WERI-Rb-1 (cell line): ENCODE results near the gene CACUL1.

Experiments
- DNase-seq: peaks from one replicate; pipeline ENCODE4 v3.0.0-alpha.2; 2020
- H3K27ac ChIP-seq: fragments of 250-450 bp; sonication (Bioruptor Pico); 2 replicates; pipeline ENCODE4 v1.5.1; 2020; ENCODE audit warnings: mild to moderate bottlenecking, moderate library complexity
- H3K27me3 ChIP-seq: fragments of 250-450 bp; sonication (Bioruptor Pico); 2 replicates; pipeline ENCODE4 v1.5.1; 2021; ENCODE audit warnings: mild to moderate bottlenecking, low read depth, moderate library complexity; ENCODE audit not compliant: insufficient read depth, severe bottlenecking
- H3K36me3 ChIP-seq: fragments of 250-450 bp; sonication (Bioruptor Pico); 2 replicates; pipeline ENCODE4 v1.5.1; 2020; ENCODE audit warnings: mild to moderate bottlenecking, moderate library complexity
- H3K4me3 ChIP-seq: 2 replicates; pipeline ENCODE4 v1.5.1; 2011; ENCODE audit warnings: low read depth, mild to moderate bottlenecking, control low read depth, low read length
- H3K9me3 ChIP-seq: fragments of 250-450 bp; sonication (Bioruptor Pico); 2 replicates; pipeline ENCODE4 v1.5.1; 2021; ENCODE audit warnings: mild to moderate bottlenecking, moderate library complexity; ENCODE audit not compliant: severe bottlenecking
- TF ChIP-seq, protein P1 (sequence below): IDR thresholded peaks from 2 replicates; pipeline ENCODE4 v1.5.1; 2011; ENCODE audit warnings: low read depth, mild to moderate bottlenecking, control low read depth, inconsistent platforms, low read length

CACUL1 gene

GRCh38 chr10:118729641-118730258, 25.0 kb downstream of the CACUL1 start:
- Histone ChIP-seq H3K4me3 (no peak overlapping the region), H3K36me3 (no peaks in the 10 kb centered on the region; the same call in 1 of the 2 replicates), H3K27me3 (no peaks in the 10 kb centered on the region), H3K9me3 (no peaks in the 10 kb centered on the region), H3K27ac (peak overlapping the region; percentile 25)
- TF ChIP-seq, protein P1, sequence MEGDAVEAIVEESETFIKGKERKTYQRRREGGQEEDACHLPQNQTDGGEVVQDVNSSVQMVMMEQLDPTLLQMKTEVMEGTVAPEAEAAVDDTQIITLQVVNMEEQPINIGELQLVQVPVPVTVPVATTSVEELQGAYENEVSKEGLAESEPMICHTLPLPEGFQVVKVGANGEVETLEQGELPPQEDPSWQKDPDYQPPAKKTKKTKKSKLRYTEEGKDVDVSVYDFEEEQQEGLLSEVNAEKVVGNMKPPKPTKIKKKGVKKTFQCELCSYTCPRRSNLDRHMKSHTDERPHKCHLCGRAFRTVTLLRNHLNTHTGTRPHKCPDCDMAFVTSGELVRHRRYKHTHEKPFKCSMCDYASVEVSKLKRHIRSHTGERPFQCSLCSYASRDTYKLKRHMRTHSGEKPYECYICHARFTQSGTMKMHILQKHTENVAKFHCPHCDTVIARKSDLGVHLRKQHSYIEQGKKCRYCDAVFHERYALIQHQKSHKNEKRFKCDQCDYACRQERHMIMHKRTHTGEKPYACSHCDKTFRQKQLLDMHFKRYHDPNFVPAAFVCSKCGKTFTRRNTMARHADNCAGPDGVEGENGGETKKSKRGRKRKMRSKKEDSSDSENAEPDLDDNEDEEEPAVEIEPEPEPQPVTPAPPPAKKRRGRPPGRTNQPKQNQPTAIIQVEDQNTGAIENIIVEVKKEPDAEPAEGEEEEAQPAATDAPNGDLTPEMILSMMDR: no peak
- no peak for DNase-seq

GRCh38 chr10:118729200-118729599, 25.6 kb downstream of the CACUL1 start:
- DNase-seq: no peak
- TF ChIP-seq, protein P1: no peak
- no peak overlapping the region for H3K4me3 ChIP-seq
- no peaks in the 10 kb centered on the region for H3K9me3 ChIP-seq
- peak overlapping the region; percentile 25 for H3K27ac ChIP-seq
- H3K36me3 ChIP-seq: no peaks in the 10 kb centered on the region; the same call in 1 of the 2 replicates
- no peaks in the 10 kb centered on the region for H3K27me3 ChIP-seq

- no peaks in the 10 kb centered on the region for H3K9me3 ChIP-seq
- H3K4me3 ChIP-seq: no peak overlapping the region
- no peaks in the 10 kb centered on the region for H3K27me3 ChIP-seq
- H3K27ac ChIP-seq: 0 out of 2 replicates have a peak overlapping the region, but pooled peaks have one; percentile 0
- TF ChIP-seq, protein P1: no peak
- no peak for DNase-seq
- H3K36me3 ChIP-seq: no peaks in the 10 kb centered on the region; the same call in 1 of the 2 replicates
Measured at GRCh38 chr10:118725886-118726500, 28.8 kb downstream of the CACUL1 start.

DNA sequence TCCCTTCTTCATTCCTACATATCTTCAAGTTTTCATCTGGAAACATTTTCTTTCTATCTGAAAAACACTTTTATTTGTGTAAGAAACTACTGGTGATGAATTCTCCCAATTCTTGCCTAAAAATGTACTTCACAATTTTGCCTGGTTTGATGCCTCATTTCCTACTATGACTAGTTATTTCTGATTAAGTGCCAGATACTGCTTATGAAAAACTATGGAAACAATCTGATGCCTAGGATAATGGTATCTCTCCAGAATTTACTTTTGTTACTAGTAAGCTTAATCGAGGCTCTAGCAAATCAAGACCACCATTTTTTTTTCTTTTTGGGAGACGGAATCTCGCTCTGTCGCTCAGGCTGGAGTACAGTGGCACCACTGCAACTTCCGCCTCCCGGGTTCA, 31.3 kb downstream of the CACUL1 start:
- TF ChIP-seq, protein P1: no peak
- Histone ChIP-seq H3K27me3 (no peaks in the 10 kb centered on the region), H3K4me3 (no peak overlapping the region), H3K9me3 (no peaks in the 10 kb centered on the region), H3K36me3 (no peaks in the 10 kb centered on the region; the same call in 1 of the 2 replicates), H3K27ac (no peak overlapping the region)
- no peak for DNase-seq

DNA sequence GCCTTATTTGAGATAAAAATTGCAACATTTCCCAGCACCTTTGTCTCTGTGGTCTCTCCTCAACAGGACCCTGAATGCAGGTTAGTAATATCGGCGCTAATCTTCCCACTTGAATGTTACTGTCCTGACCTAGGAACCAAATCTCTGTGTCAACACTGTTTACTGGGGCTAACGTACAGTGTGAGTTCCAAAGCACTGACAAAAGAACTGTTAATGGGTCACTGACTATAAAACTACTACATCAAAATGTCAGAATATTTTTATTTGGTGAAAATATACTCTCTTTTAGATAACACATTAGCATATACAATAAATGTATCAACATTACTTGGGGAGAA, 33.3 kb downstream of the CACUL1 start:
- no peak for DNase-seq
- TF ChIP-seq, protein P1: no peak
- H3K4me3 ChIP-seq: no peak overlapping the region
- no peak overlapping the region for H3K27ac ChIP-seq
- H3K27me3 ChIP-seq: no peaks in the 10 kb centered on the region
- no peaks in the 10 kb centered on the region; the same call in 1 of the 2 replicates for H3K36me3 ChIP-seq
- H3K9me3 ChIP-seq: no peaks in the 10 kb centered on the region
